GM18951 (cell line): Measurements from ENCODE around the gene UGT1A10.
"Not testable (repeated sequence)": the region's sequence is repeated elsewhere in the genome, so short reads cannot be mapped to it uniquely, and the experiment has no call there.

Experiments used
- POLR2A ChIP-seq: IDR thresholded peaks from 4 replicates; pipeline ENCODE4 v1.6.1; 2011; ENCODE audit warnings: mild to moderate bottlenecking; ENCODE audit not compliant: insufficient read length, insufficient read depth; ENCODE audit errors: extremely low read depth
- in situ Hi-C: fragments of 300-500 bp; cut with MboI; formaldehyde crosslinking; loops from one replicate; pipeline ENCODE4 v1.12.0; 2022; ENCODE audit warnings: low sequenced_read_pairs, mixed read lengths, inconsistent platforms; ENCODE audit not compliant: unreplicated experiment

UGT1A10 gene

GRCh38 chr2:233746475-233747282 is 110.4 kb downstream of the UGT1A10 start:
- in situ Hi-C loops, result no loop called here
- TF ChIP-seq POLR2A, result no peak

DNA sequence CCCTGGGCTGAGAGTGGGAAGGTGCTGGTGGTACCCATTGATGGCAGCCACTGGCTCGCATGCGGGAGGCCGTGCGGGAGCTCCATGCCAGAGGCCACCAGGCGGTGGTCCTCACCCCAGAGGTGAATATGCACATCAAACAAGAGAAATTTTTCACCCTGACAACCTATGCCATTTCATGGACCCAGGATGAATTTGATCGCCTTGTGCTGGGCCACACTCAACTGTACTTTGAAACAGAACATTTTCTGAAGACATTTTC is 111.0 kb downstream of the UGT1A10 start:
- in situ Hi-C loops, result no loop called here
- TF ChIP-seq POLR2A, result no peak

GRCh38 chr2:233750689-233751088 is 114.4 kb downstream of the UGT1A10 start:
- in situ Hi-C loops, result not testable (repeated sequence)

DNA sequence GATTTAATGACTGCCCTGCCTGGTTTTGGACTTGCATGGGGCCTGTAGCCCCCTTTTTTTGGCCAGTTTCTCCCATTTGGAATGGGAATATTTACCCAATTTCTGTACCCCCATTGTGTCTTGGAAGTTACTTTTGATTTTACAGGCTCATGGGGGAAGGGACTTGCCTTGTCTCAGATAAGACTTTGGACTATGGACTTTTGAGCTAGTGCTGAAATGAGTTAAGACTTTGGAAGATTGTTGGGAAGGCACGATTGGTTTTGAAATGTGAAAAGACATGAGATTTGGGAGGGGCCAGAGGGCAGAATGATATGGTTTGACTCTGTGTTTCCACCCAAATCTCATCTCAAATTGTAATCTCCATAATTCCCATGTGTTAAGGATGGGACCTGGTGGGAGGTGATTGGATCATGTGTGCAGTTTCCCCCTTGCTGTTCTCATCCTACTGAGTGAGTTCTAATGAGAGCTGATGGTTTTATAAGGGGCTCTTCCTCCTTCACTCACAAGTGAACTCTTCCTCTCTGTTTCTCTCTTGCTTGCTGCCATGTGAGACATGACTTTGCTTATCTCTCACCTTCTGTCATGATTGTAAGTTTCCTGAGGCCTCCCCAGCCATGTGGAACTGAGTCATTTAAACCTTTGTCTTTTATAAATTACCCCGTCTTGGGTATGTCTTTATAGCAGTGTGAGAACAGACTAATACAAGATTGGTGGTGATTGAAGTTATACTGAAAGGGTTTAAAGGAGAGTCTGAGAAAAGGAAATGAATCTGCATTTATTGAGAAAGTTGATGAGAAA is 115.2 kb downstream of the UGT1A10 start:
- in situ Hi-C loops, result not testable (repeated sequence)

DNA sequence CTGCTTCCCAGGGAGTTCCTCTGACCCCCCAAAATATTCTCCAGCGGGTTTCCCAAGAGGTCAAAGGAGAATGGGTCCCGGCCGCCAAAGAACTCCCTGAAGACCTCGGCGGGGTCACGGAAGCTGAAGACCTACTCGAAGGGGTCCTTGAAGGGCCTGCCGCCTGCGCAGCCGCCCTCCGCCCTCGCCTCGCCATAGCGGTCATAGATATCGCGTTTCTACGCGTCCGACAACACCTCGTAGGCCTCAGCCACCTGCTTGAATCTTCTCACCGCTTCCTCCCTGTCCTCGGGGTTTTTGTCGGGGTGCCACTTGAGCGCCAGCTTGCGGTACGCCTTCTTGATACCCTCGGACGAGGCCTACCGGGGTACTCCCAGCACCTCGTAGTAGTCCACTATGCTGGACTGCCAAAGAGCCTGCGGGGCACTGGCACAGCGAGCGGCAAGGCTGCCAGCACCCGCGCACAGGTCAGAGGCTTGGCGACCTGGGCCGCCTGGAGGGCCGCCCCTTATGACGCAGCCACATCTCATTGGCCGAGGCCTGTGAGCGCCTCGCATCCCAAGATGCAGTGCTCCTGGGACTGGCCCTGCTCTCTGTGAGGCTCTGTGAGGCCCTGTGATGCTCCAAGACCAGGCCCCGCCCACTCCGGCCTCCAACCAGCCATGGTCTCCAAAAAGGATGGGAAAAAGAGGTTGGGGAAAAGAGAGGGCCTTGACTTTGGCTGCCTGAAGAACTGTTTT is 118.8 kb downstream of the UGT1A10 start:
- TF ChIP-seq POLR2A, result no peak
- in situ Hi-C loops, result no loop called here

- TF ChIP-seq POLR2A, result no peak
- in situ Hi-C loops, result no loop called here
These were observed 120.3 kb downstream of the UGT1A10 start for GRCh38 chr2:233756429-233757081.

DNA sequence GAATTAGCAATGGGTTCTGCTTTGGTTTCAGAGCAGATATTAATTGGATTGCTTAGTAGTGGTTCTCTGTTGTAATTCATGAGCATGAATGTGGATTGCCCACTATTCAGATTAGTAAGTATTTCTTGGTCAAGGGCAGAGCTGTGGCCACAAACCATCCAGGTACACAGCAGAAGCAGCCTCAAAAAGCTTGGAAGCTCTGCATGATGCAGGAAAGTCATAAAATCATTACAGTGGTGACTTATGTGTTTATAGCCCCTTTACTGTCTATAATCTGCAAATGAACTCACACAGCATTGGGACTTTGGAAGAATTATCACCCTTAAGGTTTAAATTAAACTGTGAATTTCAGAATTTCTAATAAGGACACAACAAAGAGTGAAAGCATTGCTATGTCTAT is 121.9 kb downstream of the UGT1A10 start:
- in situ Hi-C loops, result no loop called here
- no peak for TF ChIP-seq POLR2A

GRCh38 chr2:233758849-233759248 is 122.6 kb downstream of the UGT1A10 start:
- TF ChIP-seq POLR2A, result no peak
- in situ Hi-C loops, result no loop called here

DNA sequence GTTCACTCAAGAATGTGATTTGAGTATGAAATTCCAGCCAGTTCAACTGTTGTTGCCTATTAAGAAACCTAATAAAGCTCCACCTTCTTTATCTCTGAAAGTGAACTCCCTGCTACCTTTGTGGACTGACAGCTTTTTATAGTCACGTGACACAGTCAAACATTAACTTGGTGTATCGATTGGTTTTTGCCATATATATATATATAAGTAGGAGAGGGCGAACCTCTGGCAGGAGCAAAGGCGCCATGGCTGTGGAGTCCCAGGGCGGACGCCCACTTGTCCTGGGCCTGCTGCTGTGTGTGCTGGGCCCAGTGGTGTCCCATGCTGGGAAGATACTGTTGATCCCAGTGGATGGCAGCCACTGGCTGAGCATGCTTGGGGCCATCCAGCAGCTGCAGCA is 123.8 kb downstream of the UGT1A10 start, which contains the start of gene UGT1A1:
Gene UGT1A1, plus strand, starts transcription at position 228 of the 400 bp plus-strand sequence. Its CDS starts 18 bp downstream, at position 246.
- no peak for TF ChIP-seq POLR2A
- in situ Hi-C loops, result no loop called here

GRCh38 chr2:233761040-233761769 is 125.0 kb downstream of the UGT1A10 start:
- no peak for TF ChIP-seq POLR2A
- in situ Hi-C loops, result no loop called here

- in situ Hi-C loops, result no loop called here
- TF ChIP-seq POLR2A, result no peak
These were observed 128.0 kb downstream of the UGT1A10 start for GRCh38 chr2:233764264-233764663.

DNA sequence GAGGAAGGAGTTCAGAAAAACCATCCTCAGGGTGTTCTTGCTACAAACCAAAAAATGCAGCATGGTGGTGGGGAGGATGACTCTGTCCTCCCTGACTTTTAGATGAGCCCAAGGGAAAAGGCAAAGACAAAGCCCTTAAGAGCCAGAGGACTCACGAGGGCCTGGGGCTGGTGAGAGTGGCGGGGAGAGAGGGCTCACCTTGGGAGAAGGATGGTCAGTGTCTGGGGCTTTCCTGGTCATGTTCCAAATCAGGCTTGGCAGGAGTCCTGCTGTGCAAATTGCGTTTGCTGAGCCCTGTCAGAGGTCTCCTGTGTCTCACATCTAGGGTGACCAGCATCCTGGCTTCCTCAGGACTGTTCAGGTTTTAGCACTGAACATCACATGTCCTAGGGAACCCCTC is 128.5 kb downstream of the UGT1A10 start:
- no peak for TF ChIP-seq POLR2A
- in situ Hi-C loops, result no loop called here

DNA sequence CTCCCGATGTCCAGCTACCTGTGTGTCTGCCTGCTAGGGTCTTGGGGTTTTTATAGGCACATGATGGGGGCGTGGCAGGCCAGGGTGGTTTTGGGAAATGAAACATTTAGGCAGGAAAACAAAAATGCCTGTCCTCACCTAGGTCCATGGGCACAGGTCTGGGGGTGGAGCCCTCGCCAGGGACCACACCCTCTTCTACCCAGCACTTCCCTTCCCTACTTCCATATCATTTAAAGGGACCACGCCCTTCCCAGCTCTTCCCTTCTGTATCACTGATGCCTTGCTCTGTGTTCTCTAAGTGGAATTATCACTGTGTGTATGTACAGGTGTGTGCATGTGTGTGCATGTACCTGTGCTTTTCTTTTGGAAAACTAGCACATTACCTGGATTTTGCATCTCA is 130.2 kb downstream of the UGT1A10 start:
- TF ChIP-seq POLR2A, result no peak
- in situ Hi-C loops, result no loop called here
